MG63 (cell line): ENCODE data around the gene EPHA3. TPM values are rescaled to one million over a fixed set of nuclear protein-coding genes. Genes with fewer than 3 reads are reported as not detected.

Experiments used
- DNase-seq: peaks from one replicate; pipeline ENCODE4 v3.0.0-alpha.2; 2020
- H3K27me3 ChIP-seq: fragments of 250-450 bp; sonication (Bioruptor Pico); 2 replicates; pipeline ENCODE4 v1.5.1; 2020; ENCODE audit warnings: mild to moderate bottlenecking, moderate library complexity
- H3K36me3 ChIP-seq: fragments of 250-450 bp; sonication (Bioruptor Pico); 2 replicates; pipeline ENCODE4 v1.5.1; 2020; ENCODE audit warnings: mild to moderate bottlenecking, moderate library complexity
- H3K4me3 ChIP-seq: fragments of 250-450 bp; sonication (Bioruptor Pico); 2 replicates; pipeline ENCODE4 v1.5.1; 2020; ENCODE audit warnings: mild to moderate bottlenecking, moderate library complexity
- H3K9me3 ChIP-seq: fragments of 250-450 bp; sonication (Bioruptor Pico); 2 replicates; pipeline ENCODE4 v1.5.1; 2020; ENCODE audit warnings: mild to moderate bottlenecking, moderate library complexity
- total RNA-seq: library from RNA; depleted of rRNA; stranded (reverse); fragments of >200 nt; shearing (Covaris generic); gene quantifications from 2 replicates; pipeline ENCODE4 v1.2.3, GENCODE V29; 2014; ENCODE audit warnings: low replicate concordance

Gene EPHA3
- total RNA-seq, 1 experiment from 2014 or later: 0.30 TPM

GRCh38 chr3:89182056-89182455 lies 74.6 kb downstream of the EPHA3 start:
- H3K27me3 ChIP-seq: no peaks in the 10 kb centered on the region
- DNase-seq: no peak
- H3K4me3 ChIP-seq: no peak overlapping the region
- no peaks in the 10 kb centered on the region for H3K36me3 ChIP-seq
- H3K9me3 ChIP-seq: no peaks in the 10 kb centered on the region

- no peak overlapping the region for H3K4me3 ChIP-seq
- no peaks in the 10 kb centered on the region for H3K9me3 ChIP-seq
- no peaks in the 10 kb centered on the region for H3K27me3 ChIP-seq
- no peak for DNase-seq
- no peaks in the 10 kb centered on the region for H3K36me3 ChIP-seq
Measured at GRCh38 chr3:89184151-89184995, 77.0 kb downstream of the EPHA3 start.

- no peak for DNase-seq
- Histone ChIP-seq H3K36me3 (no peaks in the 10 kb centered on the region), H3K4me3 (no peak overlapping the region), H3K27me3 (no peaks in the 10 kb centered on the region), H3K9me3 (no peaks in the 10 kb centered on the region)
Measured at GRCh38 chr3:89186456-89186855, 79.0 kb downstream of the EPHA3 start.

GRCh38 chr3:89198591-89198990 lies 91.2 kb downstream of the EPHA3 start:
- H3K27me3 ChIP-seq: no peaks in the 10 kb centered on the region
- H3K36me3 ChIP-seq: no peaks in the 10 kb centered on the region
- no peak for DNase-seq
- no peak overlapping the region for H3K4me3 ChIP-seq
- H3K9me3 ChIP-seq: no peaks in the 10 kb centered on the region

- Histone ChIP-seq H3K27me3 (no peaks in the 10 kb centered on the region), H3K36me3 (no peaks in the 10 kb centered on the region), H3K9me3 (no peaks in the 10 kb centered on the region), H3K4me3 (no peak overlapping the region)
- DNase-seq: no peak
Measured at GRCh38 chr3:89212619-89213018, 105.2 kb downstream of the EPHA3 start.

GRCh38 chr3:89216016-89216739 lies 108.8 kb downstream of the EPHA3 start:
- DNase-seq: no peak
- H3K4me3 ChIP-seq: no peak overlapping the region
- H3K27me3 ChIP-seq: no peaks in the 10 kb centered on the region
- H3K36me3 ChIP-seq: no peaks in the 10 kb centered on the region
- no peaks in the 10 kb centered on the region for H3K9me3 ChIP-seq

- no peak for DNase-seq
- no peaks in the 10 kb centered on the region for H3K9me3 ChIP-seq
- H3K4me3 ChIP-seq: no peak overlapping the region
Measured at GRCh38 chr3:89217148-89217685, 109.8 kb downstream of the EPHA3 start.

GRCh38 chr3:89221924-89222323 lies 114.5 kb downstream of the EPHA3 start:
- Histone ChIP-seq H3K36me3 (no peaks in the 10 kb centered on the region), H3K27me3 (no peaks in the 10 kb centered on the region; the same call in 1 of the 2 replicates), H3K4me3 (no peak overlapping the region), H3K9me3 (no peaks in the 10 kb centered on the region)
- no peak for DNase-seq

More at GRCh38 chr3:89217148-89217685, 109.8 kb downstream of the EPHA3 start:
- H3K36me3 ChIP-seq: no peaks in the 10 kb centered on the region
- no peaks in the 10 kb centered on the region; the same call in 1 of the 2 replicates for H3K27me3 ChIP-seq

- Histone ChIP-seq H3K4me3 (no peak overlapping the region), H3K36me3 (no peaks in the 10 kb centered on the region), H3K27me3 (no peaks in the 10 kb centered on the region; the same call in 1 of the 2 replicates), H3K9me3 (no peaks in the 10 kb centered on the region)
- DNase-seq: no peak
Measured at GRCh38 chr3:89223188-89223587, 115.8 kb downstream of the EPHA3 start.

- Histone ChIP-seq H3K27me3 (no peaks in the 10 kb centered on the region), H3K4me3 (no peak overlapping the region)
Measured at GRCh38 chr3:89227218-89227617, 119.8 kb downstream of the EPHA3 start.

GRCh38 chr3:89227634-89228033 lies 120.2 kb downstream of the EPHA3 start:
- DNase-seq: no peak
- no peaks in the 10 kb centered on the region for H3K27me3 ChIP-seq
- no peaks in the 10 kb centered on the region for H3K9me3 ChIP-seq
- no peaks in the 10 kb centered on the region for H3K36me3 ChIP-seq
- no peak overlapping the region for H3K4me3 ChIP-seq

More at GRCh38 chr3:89227218-89227617, 119.8 kb downstream of the EPHA3 start:
- Histone ChIP-seq H3K9me3 (no peaks in the 10 kb centered on the region), H3K36me3 (no peaks in the 10 kb centered on the region)
- no peak for DNase-seq

GRCh38 chr3:89232155-89232554 lies 124.7 kb downstream of the EPHA3 start:
- H3K4me3 ChIP-seq: no peak overlapping the region
- DNase-seq: no peak
- no peaks in the 10 kb centered on the region for H3K27me3 ChIP-seq
- no peaks in the 10 kb centered on the region for H3K9me3 ChIP-seq
- no peaks in the 10 kb centered on the region for H3K36me3 ChIP-seq

- Histone ChIP-seq H3K4me3 (no peak overlapping the region), H3K27me3 (no peaks in the 10 kb centered on the region), H3K9me3 (no peaks in the 10 kb centered on the region), H3K36me3 (no peaks in the 10 kb centered on the region)
- DNase-seq: no peak
Measured at GRCh38 chr3:89234620-89235019, 127.2 kb downstream of the EPHA3 start.

GRCh38 chr3:89238846-89239245 lies 131.4 kb downstream of the EPHA3 start:
- no peak for DNase-seq
- Histone ChIP-seq H3K4me3 (no peak overlapping the region), H3K9me3 (no peaks in the 10 kb centered on the region), H3K36me3 (no peaks in the 10 kb centered on the region), H3K27me3 (no peaks in the 10 kb centered on the region)

GRCh38 chr3:89239774-89240173 lies 132.4 kb downstream of the EPHA3 start:
- H3K36me3 ChIP-seq: no peaks in the 10 kb centered on the region
- no peaks in the 10 kb centered on the region for H3K9me3 ChIP-seq
- H3K27me3 ChIP-seq: no peaks in the 10 kb centered on the region
- no peak for DNase-seq
- no peak overlapping the region for H3K4me3 ChIP-seq

- Histone ChIP-seq H3K36me3 (no peaks in the 10 kb centered on the region), H3K4me3 (no peak overlapping the region), H3K9me3 (no peaks in the 10 kb centered on the region), H3K27me3 (no peaks in the 10 kb centered on the region)
- DNase-seq: no peak
Measured at GRCh38 chr3:89245612-89246011, 138.2 kb downstream of the EPHA3 start.

GRCh38 chr3:89246326-89246725 lies 138.9 kb downstream of the EPHA3 start:
- no peaks in the 10 kb centered on the region for H3K27me3 ChIP-seq
- no peak overlapping the region for H3K4me3 ChIP-seq
- DNase-seq: no peak
- H3K9me3 ChIP-seq: no peaks in the 10 kb centered on the region
- no peaks in the 10 kb centered on the region for H3K36me3 ChIP-seq
